HG03442 (cell line): ENCODE data around the gene PARD3B.

ENCODE experiments used
- ATAC-seq: cut with Tn5 transposase; IDR thresholded peaks from one replicate; pipeline ENCODE4 v1.9.1; 2021; ENCODE audit warnings: mild to moderate bottlenecking, moderate library complexity; ENCODE audit not compliant: unreplicated experiment

Gene PARD3B

GRCh38 chr2:204977914-204978313 is 432.6 kb downstream of the PARD3B start:
- no peak for ATAC-seq

DNA sequence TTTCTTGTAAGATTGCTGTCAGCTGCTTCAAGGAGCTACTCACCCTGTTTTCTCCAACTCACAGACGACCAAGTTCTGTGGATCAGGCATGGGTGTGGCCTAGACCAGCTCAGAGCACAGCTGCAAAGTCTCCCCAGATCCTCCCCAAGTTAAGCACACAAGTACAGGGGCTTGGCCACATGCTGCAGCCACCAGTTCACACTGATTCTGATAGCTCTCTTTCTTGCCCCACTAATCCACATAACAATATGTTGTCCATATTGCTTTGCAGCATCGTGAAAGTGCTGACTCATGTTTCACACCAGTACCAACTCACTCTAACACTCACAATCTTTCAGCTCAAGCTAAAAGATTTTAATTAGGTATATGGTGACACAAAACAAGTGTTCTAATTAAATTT is 437.0 kb downstream of the PARD3B start:
- no peak for ATAC-seq

DNA sequence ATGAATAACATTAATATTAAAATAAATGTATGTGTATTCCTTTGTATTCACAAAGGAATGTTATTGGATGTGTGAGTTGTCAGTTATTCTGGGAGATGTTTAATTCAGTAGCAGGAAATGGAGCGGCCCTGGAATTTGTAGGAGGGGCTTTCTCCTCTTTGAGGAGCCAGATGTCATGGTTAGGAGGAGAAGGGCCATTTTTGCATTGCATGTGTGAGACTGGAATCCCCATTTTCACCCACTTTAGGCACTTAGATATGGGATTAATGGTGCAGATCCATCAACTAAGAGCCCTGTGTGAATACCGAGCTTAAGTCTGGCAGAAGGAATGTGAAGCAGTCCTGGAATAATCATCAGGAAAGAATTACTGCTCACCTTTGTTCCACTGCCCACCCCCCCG is 439.2 kb downstream of the PARD3B start:
- ATAC-seq: no peak

DNA sequence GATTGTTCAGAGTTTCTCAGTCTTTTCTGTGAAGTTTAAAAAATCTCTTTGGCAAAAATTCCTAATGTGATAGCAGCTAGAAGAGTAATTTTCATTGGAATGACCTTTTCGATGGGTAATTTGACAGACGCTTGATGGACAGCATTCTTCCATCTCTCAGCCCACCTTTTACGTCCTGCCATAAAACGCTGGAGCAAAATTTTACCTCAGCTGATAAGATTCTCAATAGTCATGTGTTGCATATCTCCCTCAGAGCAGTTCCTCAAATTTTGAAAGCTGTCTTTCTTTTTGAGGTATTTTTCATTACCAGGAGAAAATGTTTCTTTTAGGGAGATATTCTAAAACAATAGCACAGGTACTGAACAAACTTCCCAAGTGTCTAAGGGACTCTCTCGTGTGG is 441.4 kb downstream of the PARD3B start:
- ATAC-seq: no peak

DNA sequence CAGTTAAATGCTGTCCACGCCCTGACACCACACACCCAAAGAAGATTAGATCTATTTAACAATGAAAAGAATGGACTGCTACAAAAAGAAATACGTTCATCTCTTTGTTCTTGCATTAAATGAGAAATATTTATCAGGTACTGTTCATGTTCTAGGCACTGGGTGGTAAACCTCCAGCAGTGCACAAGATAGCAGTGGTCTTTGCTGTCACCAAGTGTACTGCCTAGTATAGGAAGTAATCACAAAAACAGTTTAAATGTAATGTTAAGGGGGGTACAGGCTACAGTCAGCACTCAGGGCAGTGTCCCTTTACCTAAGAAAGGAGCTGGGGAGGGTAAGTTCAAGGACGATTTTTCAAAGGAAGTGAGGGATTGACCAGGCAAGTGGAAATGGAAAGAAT is 443.6 kb downstream of the PARD3B start:
- no peak for ATAC-seq

GRCh38 chr2:204989877-204990276 is 444.6 kb downstream of the PARD3B start:
- no peak for ATAC-seq

- ATAC-seq: no peak
Observed at GRCh38 chr2:205001300-205001966, 456.2 kb downstream of the PARD3B start.

- ATAC-seq: no peak
Observed at GRCh38 chr2:205002390-205002789, 457.1 kb downstream of the PARD3B start.

DNA sequence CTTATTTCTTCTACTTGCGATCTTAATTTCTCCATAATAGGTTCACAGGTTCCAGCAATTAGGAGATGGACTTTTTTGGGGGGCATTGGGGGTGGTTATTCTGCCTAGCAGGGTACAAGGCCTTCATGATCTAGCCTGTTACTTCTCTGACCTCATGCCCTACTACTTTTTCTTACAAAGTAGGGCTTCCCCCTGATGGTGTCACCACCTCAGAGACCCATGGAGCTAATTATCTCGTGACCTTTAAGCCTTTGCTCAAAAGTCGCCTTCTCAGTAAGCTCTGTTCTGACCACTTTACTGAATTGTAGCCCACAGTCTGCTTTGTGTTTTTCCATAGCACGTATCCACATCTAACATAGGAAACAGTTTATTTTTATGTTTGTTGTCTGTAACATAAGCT is 458.0 kb downstream of the PARD3B start:
- ATAC-seq: no peak

DNA sequence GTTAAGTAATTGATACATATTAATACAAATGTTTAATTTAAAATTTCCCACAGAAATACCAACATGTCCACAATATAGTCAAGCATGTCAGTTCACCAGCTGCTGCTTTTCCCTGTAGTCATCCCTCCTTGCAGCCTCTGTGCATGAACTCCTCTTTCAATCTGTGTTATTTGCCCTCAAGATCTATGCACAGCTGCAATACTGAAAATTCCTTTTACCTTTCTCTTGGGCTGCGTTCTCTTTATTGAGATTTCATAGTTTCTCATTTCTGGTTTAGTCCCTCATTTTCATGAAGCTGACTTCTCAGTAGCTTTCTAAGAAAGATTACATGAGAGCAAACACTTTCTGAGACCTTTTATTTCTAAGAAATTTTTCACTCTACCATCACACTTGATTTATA is 464.9 kb downstream of the PARD3B start:
- ATAC-seq: no peak

- no peak for ATAC-seq
Observed at GRCh38 chr2:205011031-205011430, 465.8 kb downstream of the PARD3B start.

- no peak for ATAC-seq
Observed at GRCh38 chr2:205012961-205013360, 467.7 kb downstream of the PARD3B start.

DNA sequence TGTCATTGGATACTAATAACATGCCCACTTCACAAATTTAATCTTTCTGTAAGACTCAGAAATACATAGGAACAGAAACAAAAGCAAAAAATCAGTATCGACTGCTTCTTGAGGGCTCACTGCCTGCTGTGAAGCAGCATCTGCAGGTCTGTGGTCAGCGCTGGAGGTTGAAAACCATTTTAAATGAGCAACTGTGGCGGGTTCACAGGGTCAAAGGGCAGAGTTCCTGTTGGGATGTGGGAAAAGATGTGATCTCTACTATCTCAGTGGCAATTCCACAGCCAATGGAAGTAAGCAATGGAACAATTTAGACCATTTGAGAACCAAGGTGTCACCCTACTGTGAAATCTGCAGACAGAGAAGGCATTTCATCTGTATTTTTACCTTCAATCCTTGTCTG is 468.3 kb downstream of the PARD3B start:
- ATAC-seq: no peak

GRCh38 chr2:205014201-205014600 is 468.9 kb downstream of the PARD3B start:
- no peak for ATAC-seq

- ATAC-seq: no peak
Observed at GRCh38 chr2:205017381-205017780, 472.1 kb downstream of the PARD3B start.

DNA sequence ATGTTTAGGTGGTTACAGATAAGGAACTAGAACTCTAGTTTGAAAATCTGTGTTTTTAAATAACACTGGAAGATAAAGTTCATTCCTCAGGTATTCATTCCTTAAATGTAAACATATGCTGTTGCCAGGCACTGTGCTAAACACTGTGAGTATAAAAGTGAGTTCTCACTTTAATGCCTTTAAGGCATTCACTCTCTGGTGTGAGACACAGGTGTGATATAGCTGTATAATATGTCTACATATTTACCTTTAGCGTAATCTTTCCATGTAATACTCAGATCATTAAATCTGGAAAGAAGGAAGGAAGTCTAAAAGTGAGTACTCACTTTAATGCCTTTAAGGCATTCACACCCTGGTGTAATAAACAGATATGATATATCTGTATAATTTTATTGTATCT is 472.6 kb downstream of the PARD3B start:
- ATAC-seq: no peak

GRCh38 chr2:205020673-205021072 is 475.4 kb downstream of the PARD3B start:
- ATAC-seq: no peak

- ATAC-seq: no peak
Observed at GRCh38 chr2:205022841-205023240, 477.6 kb downstream of the PARD3B start.

DNA sequence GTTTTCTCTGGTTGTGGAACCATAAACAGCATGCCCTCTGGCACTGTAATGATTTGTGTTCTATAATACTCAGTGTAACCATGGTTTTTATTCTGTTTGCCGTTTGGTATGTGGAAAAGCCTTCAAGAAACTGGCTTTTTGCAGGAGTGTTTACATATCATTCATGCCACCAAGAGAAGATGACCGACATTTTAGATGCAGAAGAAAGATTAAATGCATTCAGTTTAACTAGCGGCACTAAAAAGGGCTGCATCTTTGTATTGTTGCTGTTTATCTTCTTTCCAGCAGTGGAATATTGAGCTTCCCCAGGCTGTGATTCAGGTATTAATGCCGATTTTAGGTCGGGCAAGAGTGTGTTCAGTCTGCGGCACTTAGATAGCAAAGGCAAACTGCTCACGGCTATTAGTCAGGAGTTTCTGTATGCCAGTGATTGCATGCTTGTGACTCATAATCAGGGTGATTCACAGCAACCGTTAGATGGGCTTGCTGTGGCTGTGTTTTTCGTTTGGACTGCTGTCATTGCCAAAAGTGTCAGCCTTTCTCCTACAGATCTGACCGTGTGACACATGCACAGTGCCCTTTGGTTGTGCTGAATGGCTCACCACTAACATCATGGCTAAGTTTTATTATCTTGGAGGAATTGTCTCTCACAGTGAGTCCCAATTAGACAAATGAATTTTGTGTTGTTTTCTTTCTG is 479.7 kb downstream of the PARD3B start:
- no peak for ATAC-seq

- ATAC-seq: no peak
Observed at GRCh38 chr2:205025580-205026240, 480.4 kb downstream of the PARD3B start.

DNA sequence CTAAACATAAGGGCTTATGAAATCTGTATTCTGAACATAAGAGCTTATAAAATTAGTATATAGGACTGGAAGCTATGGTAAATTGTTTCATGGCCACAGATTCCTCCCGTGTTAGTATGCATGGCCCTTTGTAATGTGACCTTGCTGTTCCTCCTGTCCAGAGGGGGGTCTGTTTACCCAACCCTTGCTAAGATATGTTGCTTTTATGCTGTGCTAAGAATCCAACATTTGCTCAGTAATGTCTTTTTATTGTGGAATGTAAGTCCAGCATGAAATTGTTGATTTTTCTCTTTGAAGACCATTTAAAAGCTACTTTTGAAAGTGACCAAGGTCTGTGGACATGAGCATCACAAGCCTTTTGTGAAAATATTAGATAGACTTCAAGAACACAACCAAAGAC is 485.4 kb downstream of the PARD3B start:
- ATAC-seq: no peak

DNA sequence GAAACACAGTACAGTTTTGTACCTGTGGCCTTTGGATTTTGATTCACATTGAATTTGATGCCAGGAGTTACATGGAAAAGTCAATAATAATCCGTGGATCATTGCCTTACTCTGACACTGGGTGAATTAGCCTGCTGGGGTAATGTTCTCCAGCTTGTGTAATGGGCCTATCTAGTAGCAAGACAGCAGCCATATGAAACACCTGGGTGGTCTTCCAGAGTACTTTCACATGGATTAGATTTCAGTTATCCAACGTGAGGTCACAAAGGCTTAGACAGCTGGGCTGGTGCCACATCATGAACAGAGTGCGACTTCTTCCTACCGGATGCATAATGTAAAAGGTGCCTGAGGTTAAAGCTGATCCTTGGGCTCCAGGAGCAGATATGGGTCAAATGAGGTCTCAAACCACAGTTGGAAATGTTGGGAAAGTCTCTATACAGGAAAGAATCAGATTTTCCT is 486.8 kb downstream of the PARD3B start:
- ATAC-seq: no peak
